ENCODE results near the gene SLC39A11.
"Not testable (repeated sequence)": the region's sequence is repeated elsewhere in the genome, so short reads cannot be mapped to it uniquely, and the experiment has no call there.

The SLC39A11 gene

DNA sequence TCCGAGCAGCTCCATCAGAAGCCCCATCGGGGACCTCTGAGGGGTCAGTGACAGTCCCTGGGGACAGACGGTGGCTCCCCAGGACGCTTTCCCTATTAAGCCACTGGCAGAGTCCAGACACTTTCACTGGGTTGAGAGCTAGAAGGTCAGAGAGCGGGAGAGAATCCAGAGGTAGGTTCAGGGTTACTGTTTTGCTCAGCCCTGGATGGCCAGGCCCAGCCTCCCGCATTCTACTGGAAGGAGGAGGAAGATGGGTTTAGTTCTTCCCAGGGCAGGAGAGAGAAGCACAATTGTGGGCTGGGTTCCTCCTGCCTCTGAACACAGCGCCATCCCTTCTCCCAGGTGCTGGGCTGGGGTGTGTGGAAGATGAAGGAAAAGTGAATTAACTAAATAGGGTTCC, 452.8 kb downstream of the SLC39A11 start:
- no peak for DNase-seq

GRCh38 chr17:72638932-72639331, 453.6 kb downstream of the SLC39A11 start:
- DNase-seq = not testable (repeated sequence)

DNA sequence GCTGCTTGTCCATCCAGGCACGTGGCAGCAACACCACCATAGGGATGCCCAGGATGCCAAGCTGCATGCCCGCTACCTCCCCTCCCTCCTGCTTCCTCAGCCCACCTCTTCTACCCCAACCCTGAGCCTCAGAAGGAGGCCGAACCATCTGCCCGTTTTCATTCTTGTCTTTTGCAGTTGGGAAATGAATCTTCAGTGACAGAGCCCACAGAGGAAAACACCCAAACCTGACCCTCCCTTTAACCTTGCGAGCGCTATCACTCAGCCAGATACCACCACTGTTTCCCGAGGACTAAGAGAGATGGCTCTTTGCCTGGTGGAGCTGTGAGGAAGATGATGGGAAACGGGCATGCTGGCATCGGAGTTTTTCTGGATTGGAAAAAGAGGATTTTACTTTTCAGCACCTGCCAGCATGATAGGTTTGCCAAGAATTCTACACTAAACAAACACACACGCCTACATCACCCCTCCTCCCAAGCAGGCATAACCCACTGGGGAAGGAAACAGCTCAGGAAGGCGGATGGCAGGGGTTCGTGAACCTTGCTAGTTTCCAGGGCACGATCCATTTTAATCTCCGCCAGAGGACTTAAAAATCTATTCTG, 457.4 kb downstream of the SLC39A11 start:
- DNase-seq = no peak

DNA sequence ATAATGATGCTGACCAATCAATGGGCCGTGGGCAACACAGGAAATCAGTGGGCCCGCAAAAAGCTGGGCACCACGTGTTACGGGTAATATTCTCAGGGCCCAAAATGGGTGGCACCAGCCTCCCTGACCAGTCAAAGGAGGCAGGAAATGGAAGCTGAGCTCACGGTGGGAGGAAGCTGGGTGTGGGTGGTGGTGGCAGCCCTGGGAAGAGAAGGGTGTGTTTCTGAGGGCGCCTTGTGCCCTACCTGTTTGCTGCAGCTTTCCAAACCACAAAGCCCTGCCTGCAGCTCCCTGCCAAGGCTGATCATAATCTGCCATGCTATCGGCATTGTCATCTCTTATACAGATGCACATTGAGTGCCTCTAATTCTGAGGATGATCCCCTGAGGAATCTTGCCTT, 457.9 kb downstream of the SLC39A11 start:
- DNase-seq = peak; percentile 20

- DNase-seq = no peak
These were observed 460.4 kb downstream of the SLC39A11 start for GRCh38 chr17:72631949-72632684.

DNA sequence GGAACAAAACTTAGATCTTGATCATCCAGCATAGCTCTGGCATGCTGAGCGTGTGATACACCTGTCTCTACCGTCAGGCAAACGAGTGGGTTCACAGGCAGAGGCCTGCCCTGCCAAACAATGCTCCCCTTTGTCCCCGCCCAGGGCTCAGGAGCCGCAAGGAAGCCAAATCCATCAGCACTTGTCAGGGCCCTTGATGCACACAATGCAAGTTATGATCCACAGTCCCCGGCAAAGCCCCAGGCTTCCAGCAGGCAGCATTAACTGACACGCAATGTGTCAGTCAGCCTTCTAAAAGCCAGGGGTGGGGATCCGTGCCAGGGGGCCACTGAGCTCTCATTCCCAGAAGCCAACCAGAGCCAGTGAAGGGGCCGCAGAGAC, 460.9 kb downstream of the SLC39A11 start:
- DNase-seq = no peak

- no peak for DNase-seq
These were observed 467.8 kb downstream of the SLC39A11 start for GRCh38 chr17:72624652-72625051.

DNA sequence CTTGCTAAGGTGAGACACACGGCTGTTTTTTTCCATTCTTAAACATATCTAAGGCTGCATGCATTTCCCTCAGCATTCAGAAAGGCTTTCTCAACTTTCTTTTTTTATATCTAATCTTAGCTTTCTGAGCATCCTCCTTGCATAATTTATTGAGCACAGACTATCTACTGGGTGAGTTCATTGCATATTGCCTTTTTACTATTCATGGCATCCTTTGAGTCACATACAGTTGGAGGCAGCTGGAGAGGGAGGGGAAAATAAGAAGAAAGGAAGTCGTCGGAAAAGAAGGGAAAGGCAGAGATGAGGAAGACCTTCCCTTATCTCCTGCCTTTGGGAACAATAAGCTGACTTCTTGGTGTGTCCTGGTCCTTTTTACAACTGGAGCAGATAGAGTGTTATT, 468.3 kb downstream of the SLC39A11 start:
- DNase-seq = no peak

DNA sequence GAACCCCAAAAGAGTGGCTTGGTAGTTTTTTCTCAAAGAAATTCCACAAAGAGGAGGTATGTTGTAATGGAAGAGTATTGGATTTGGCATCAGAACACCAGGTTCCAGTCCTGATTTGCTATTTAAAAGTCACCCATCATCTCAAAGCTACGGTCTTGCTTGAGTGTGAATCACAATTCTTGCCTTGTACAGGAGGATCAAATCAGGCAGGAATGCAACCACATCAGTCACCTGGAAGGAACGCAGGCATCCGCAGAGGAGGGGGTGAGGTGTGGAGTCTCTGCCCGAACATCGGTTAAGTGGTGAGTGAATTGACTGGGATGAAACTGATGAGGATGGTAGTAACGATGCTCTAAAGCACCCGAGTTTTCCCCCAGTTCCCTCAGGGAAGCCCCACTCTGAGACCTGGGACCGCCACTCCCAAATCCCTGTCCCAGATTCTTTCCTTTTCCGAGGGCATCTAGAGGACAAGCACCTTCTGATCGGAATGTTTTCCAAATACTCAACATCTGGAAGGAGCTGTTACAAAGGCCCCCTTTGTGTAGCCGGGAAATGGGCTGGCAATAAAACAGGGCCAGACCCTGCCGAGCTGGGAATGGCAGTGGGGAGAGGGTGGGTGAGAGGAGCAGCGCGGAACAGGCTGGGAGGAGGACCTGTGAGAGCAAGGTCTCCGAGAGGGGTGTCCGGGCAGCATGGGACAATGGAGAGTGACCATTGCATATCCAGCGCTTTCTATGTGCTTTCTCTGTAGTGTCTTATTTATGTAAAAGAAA, 469.6 kb downstream of the SLC39A11 start:
- DNase-seq = no peak

DNA sequence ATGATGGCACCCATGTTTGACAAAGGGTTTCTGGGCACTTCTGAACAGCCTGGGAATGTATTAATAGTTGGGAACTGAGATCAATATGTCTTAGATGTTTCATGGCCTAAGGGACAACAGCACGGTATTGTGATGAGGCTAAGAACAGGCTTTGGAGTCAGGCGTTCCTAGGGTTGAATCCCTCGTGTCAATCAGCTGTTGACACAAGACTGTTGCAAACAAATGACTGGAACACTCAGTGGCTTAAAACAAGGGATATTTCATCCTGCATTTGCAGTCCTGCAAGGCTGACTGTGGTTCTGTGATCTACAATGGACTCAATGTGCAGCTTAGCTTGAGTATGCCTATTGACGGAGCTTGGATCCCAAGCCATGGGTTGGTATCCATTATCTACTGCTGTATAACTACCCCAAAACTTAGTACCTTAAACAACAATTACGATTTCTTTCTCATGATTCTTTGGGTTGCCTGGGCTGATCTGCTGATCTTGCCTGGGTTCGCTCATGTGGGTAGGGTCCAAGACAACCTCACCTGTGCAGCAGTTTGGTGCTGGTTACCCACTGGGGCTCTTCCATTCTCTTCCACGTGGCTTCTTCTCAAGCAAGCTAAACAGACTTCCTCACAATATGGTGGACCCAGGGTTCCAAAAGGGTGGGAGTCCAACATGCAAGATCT, 472.4 kb downstream of the SLC39A11 start:
- DNase-seq = no peak

DNA sequence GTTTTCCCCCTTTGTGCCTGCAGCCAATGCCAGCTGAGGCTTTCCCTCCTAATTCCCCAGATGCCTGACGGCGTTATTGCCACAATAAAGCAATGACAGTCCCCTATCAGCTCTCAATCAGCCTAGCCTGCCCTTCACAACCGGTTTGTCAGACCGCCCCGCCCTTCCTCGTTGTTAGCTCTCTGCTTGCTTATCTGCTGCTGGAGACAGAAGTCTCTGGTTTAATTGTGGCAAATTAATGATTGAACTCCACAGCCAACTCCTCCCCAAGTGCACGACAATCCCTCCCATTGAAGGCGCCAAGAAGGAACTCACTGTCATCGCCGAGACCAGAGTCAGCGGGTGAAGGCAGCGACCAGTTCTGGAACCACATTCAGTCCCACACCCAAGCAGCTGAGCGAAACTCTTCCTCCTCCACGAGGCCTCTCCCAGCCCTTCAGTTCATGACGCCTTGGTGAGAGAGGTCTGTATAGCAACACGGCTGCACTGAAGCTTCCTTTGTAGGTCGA, 474.4 kb downstream of the SLC39A11 start:
- peak; percentile 56 for DNase-seq

GRCh38 chr17:72617557-72617956, 474.9 kb downstream of the SLC39A11 start:
- no peak for DNase-seq

- DNase-seq = no peak
These were observed 476.0 kb downstream of the SLC39A11 start for GRCh38 chr17:72616447-72616846.

GRCh38 chr17:72615627-72615991, 476.9 kb downstream of the SLC39A11 start:
- DNase-seq = no peak

- no peak for DNase-seq
These were observed 477.4 kb downstream of the SLC39A11 start for GRCh38 chr17:72614871-72615626.

GRCh38 chr17:72614476-72614870, 478.0 kb downstream of the SLC39A11 start:
- DNase-seq = no peak

DNA sequence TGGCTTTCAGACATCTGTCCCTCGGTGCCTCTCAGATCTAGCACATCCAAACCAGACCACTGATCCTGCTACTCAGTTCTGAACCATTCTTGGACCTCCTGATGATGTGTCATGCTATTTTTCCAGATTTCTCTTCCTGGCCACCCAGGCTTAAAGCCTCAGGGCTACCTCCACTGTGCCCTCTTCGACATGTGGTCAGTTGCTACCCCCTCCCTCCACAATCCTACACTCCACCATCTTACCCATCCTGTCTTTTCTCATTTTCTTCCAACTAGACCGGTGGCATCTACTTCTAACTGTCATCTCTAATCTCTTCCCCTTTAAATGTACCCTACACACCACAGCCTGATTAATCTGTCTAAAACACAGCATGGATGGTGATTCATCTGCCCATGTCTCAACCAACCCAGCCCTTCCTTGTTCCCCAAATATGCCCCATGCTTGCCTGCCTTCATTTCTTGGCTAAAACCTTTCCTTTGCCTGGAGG, 478.6 kb downstream of the SLC39A11 start:
- no peak for DNase-seq

DNA sequence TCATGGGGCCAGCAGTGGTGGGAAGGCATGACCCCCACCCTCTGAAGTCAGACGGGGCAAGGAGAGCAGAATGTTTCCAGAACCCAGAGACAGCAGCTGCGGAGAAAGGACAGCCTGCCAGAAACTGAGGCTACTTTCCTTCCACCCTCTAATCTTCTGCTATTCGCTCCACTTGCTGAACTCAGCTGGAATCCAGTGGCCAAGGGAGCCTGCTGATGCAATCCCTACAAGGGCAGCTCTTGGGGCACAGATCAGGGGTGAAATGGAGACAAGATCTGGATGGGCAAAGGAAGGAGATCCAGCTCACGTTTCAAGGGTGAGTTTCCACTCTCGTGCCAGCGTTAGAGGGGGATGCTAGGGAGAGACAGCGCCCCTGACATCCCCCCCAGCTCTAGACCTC, 479.1 kb downstream of the SLC39A11 start:
- no peak for DNase-seq

- DNase-seq = no peak
These were observed 481.3 kb downstream of the SLC39A11 start for GRCh38 chr17:72611172-72611571.

- DNase-seq = no peak
These were observed 483.0 kb downstream of the SLC39A11 start for GRCh38 chr17:72609501-72609900.

DNA sequence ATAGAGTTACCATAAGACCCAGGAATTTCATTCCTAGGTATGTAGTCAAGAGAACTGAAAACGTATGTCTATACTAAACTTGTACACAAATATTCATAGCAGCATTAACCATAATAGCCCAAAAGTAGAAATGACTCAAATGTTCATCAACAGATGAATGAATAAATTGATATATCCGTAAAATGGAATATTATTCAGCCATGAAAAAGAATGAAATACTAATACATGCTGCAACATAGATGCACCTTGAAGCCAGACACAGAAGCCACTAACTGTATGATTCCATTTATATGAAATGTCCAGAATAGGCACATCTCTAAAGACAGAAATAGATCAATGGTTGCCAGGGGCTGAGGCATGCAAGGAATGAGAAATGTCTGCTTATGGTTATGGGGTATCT, 484.1 kb downstream of the SLC39A11 start:
- DNase-seq = no peak

- no peak for DNase-seq
These were observed 485.8 kb downstream of the SLC39A11 start for GRCh38 chr17:72606656-72607055.
